GM23338 (cell line): ENCODE data around the gene CPSF6.

Experiments
- CREB1 ChIP-seq: fragments of 250-450 bp; sonication (Bioruptor Pico); IDR thresholded peaks from 2 replicates; pipeline ENCODE4 v1.5.0; 2020; ENCODE audit warnings: low read depth, mild to moderate bottlenecking, moderate library complexity
- CTCF ChIP-seq, 2 experiments: fragments of 200-600 bp in 1 of 2; sonication (generic) in 1 of 2; conservative IDR thresholded peaks; 2 replicates each; pipeline versions ENCODE4 v1.5.1 to v1.6.1; 2016 to 2017; ENCODE audit warnings: antibody characterized with exemption in 2 of 2, low read depth in 2 of 2, mild to moderate bottlenecking in 2 of 2, moderate library complexity in 1 of 2
- ETS1 ChIP-seq: IDR thresholded peaks from 2 replicates; pipeline ENCODE4 v1.6.1; 2016; ENCODE audit warnings: antibody characterized with exemption
- EZH2 ChIP-seq: fragments of 200-600 bp; sonication (generic); IDR thresholded peaks from one replicate; pipeline ENCODE4 v1.8.0; 2017; ENCODE audit warnings: antibody characterized with exemption, mild to moderate bottlenecking, low read depth; ENCODE audit not compliant: unreplicated experiment
- EZH2phosphoT487 ChIP-seq: fragments of 200-600 bp; sonication (generic); IDR thresholded peaks from one replicate; pipeline ENCODE4 v1.8.1; 2018; ENCODE audit warnings: antibody characterized with exemption; ENCODE audit not compliant: unreplicated experiment
- NANOG ChIP-seq: IDR thresholded peaks from 2 replicates; pipeline ENCODE4 v1.6.1; 2016; ENCODE audit warnings: antibody characterized with exemption, borderline replicate concordance
- POLR2AphosphoS5 ChIP-seq: IDR thresholded peaks from 2 replicates; pipeline ENCODE4 v1.6.1; 2016; ENCODE audit warnings: antibody characterized with exemption, low read depth
- REST ChIP-seq: IDR thresholded peaks from one replicate; pipeline ENCODE4 v1.6.1; 2018; ENCODE audit warnings: antibody characterized with exemption; ENCODE audit not compliant: unreplicated experiment
- STAT1 ChIP-seq: IDR thresholded peaks from one replicate; pipeline ENCODE4 v1.6.1; 2016; ENCODE audit warnings: antibody characterized with exemption; ENCODE audit not compliant: unreplicated experiment
- ZNF114 ChIP-seq: fragments of 250-450 bp; sonication (Bioruptor Pico); IDR thresholded peaks from 2 replicates; pipeline ENCODE4 v1.5.0; 2020; ENCODE audit warnings: mild to moderate bottlenecking, moderate library complexity
- ZNF331 ChIP-seq: fragments of 250-450 bp; sonication (Bioruptor Pico); IDR thresholded peaks from 2 replicates; pipeline ENCODE4 v1.5.0; 2020; ENCODE audit warnings: low read depth, mild to moderate bottlenecking, moderate library complexity

GRCh38 chr12:69284131-69284530 lies 44.8 kb downstream of the CPSF6 start:
- TF ChIP-seq REST (no peak), EZH2phosphoT487 (no peak), CTCF (conservative IDR thresholded peaks at IDR 0.05; ENCODE audit: low read depth in 2 of 2) (peak; percentile 39 to 44), EZH2 (no peak), ZNF331 (CRISPR knock-in tag) (no peak), ETS1 (no peak), POLR2AphosphoS5 (no peak), CREB1 (CRISPR knock-in tag) (no peak), ZNF114 (CRISPR knock-in tag) (no peak), STAT1 (no peak), NANOG (no peak)
